Natural killer cell (primary cell): ENCODE results near the gene AXIN1. TPM values are rescaled to one million over a fixed set of nuclear protein-coding genes. Genes with fewer than 3 reads are reported as not detected.
A peak's percentile ranks its signal among the peaks of the same experiment; 100 is the strongest.

ENCODE experiments used
- ATAC-seq, 3 donors: fragments of 150-1000 bp in 2 of 3; fragments of 200-7000 bp in 1 of 3; cut with Tn5 transposase; 1 replicate in 1 of 3; 2 replicates in 2 of 3; pipeline ENCODE4 v1.10.0; 2021; ENCODE audit warnings: mild to moderate bottlenecking in 2 of 3, moderate library complexity in 2 of 3
- DNase-seq, 2 donors: peaks; one replicate each; pipeline versions ENCODE4 v3.0.0 to v3.0.0-alpha.2; 2013 to 2021; ENCODE audit warnings: mixed read lengths in 1 of 2
- H3K27ac ChIP-seq: one replicate; pipeline ENCODE4 v1.5.1; 2013; ENCODE audit warnings: mild to moderate bottlenecking, low read length
- H3K27me3 ChIP-seq: one replicate; pipeline ENCODE4 v1.6.1; 2013; ENCODE audit warnings: low read length; ENCODE audit not compliant: control insufficient read depth, insufficient read depth
- H3K36me3 ChIP-seq: one replicate; pipeline ENCODE4 v1.6.1; 2013; ENCODE audit warnings: low read length; ENCODE audit not compliant: control insufficient read depth, insufficient read depth
- H3K4me1 ChIP-seq: one replicate; pipeline ENCODE4 v1.6.1; 2013; ENCODE audit warnings: low read length; ENCODE audit not compliant: control insufficient read depth, insufficient read depth
- H3K4me3 ChIP-seq: one replicate; pipeline ENCODE4 v1.5.1; 2013; ENCODE audit warnings: low read length
- H3K9me3 ChIP-seq: one replicate; pipeline ENCODE4 v1.6.1; 2013; ENCODE audit warnings: low read length; ENCODE audit not compliant: control insufficient read depth, insufficient read depth
- H3K27ac Mint-ChIP-seq, 2 donors: one replicate each; pipeline ENCODE4 v1.8.0; 2022; ENCODE audit warnings: mild to moderate bottlenecking in 2 of 2, mixed read lengths in 2 of 2, moderate library complexity in 1 of 2
- H3K27me3 Mint-ChIP-seq, 2 donors: one replicate each; pipeline ENCODE4 v1.8.0; 2022; ENCODE audit warnings: low read depth in 2 of 2, mixed read lengths in 2 of 2
- H3K36me3 Mint-ChIP-seq: one replicate; pipeline ENCODE4 v1.8.0; 2022; ENCODE audit warnings: mixed read lengths
- H3K4me1 Mint-ChIP-seq, 2 donors: one replicate each; pipeline ENCODE4 v1.8.0; 2022; ENCODE audit warnings: mixed read lengths in 2 of 2
- H3K4me3 Mint-ChIP-seq: one replicate; pipeline ENCODE4 v1.8.0; 2022; ENCODE audit warnings: mild to moderate bottlenecking, moderate library complexity, mixed read lengths
- H3K9me3 Mint-ChIP-seq, 2 donors: one replicate each; pipeline ENCODE4 v1.8.0; 2022; ENCODE audit warnings: mixed read lengths in 2 of 2
- WGBS: methylation state at CpG from one replicate; pipeline ENCODE4 v1.1.7; 2013; ENCODE audit warnings: missing lambda C conversion rate; ENCODE audit not compliant: insufficient coverage; 5-methylcytosine and 5-hydroxymethylcytosine counted together
- intact Hi-C: fragments of 100-400 bp; cut with micrococcal nuclease; formaldehyde crosslinking; loops from one replicate; pipeline ENCODE4 v1.14.2; 2022
- total RNA-seq, 4 donors: library from RNA; stranded (reverse); fragments of 120-200 nt in 1 of 4; gene quantifications; one replicate each; pipeline versions ENCODE4 v1.2.3 to v1.2.4, GENCODE V29; 2013 to 2022
- TF ChIP-seq, protein P1 (sequence below): fragments of 200-600 bp; IDR thresholded peaks from one replicate; pipeline ENCODE4 v1.8.0; 2022; ENCODE audit warnings: antibody characterized with exemption

AXIN1 gene
- total RNA-seq: 100 to 1,000 TPM; 100 to 122 (median 106) TPM
- 81.5 TPM for total RNA-seq (2013)

DNA sequence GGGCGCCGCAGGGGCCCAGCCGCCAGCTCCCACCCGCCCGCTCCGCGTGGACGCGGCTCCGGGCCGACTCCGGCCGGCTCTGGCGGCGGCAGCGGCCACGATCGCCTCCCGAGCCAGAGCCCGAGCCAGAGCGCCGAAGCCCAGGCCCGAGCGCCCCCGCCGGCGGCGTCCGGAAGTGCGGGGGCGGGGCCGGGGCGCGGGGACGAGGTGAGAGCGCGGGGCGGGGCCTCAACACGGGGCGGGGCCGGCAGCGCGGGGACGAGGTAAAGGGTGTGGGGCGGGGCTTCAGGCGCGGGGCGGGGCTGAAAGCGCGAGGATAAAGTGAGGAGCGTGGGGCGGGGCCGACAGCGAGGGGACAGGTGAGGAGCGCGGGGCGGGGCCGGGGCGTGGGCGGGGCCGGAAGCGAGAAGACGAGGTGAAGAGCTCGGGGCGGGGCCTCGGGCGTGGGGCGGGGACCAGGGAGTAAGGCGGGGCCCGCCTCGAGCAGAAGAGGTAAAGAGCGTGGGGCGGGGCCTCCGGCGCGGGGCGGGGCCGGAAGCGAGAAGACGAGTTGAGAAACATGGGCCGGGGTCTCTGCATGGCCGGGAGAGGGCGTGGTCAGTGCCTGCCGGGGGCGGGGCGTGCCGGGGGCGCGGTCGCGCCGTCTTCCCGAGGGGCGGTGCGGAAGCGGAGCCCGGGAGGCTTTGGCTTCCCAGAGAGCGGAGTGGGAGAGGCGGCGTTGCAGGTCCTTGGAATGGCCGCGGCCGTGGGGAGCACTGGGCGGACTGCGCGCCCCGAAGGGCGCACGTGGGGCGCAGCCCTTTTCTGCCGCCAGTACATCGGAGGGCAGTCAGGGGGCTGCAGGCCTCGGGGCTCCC, at the start of gene AXIN1:
TSS of gene AXIN1 (minus strand) at position 177 of the 857 bp plus-strand sequence. CDS start 5,698 bp downstream, outside the sequence.
- H3K9me3 Mint-ChIP-seq: no peaks in the 10 kb centered on the region
- H3K9me3 ChIP-seq: no peaks in the 10 kb centered on the region
- intact Hi-C loops: loop anchor here (5.0 kb wide), 2 partner anchors 45 to 125 kb away; partner anchors contain the start of gene LUC7L
- H3K27ac ChIP-seq: peak within 1 kb of the TSS; percentile 76
- H3K4me3 ChIP-seq: peak within 1 kb of the TSS; percentile 60
- H3K4me3 Mint-ChIP-seq: peak within 1 kb of the TSS; percentile 94
- WGBS: 3% methylated on average over 113 of the region's 113 CpGs
- DNase-seq (peak; percentile 95 to 97), ATAC-seq (peak; percentile 77 to 90 (median 78))
- peaks cover 6% of the 10 kb centered on the region for H3K36me3 ChIP-seq
- peaks cover 79% of the 10 kb centered on the region for H3K4me1 ChIP-seq
- H3K27ac Mint-ChIP-seq: peak within 1 kb of the TSS; percentile 89 to 97
- no peaks in the 10 kb centered on the region for H3K36me3 Mint-ChIP-seq
- no peaks in the 10 kb centered on the region for H3K27me3 Mint-ChIP-seq
- no peaks in the 10 kb centered on the region for H3K27me3 ChIP-seq
- H3K4me1 Mint-ChIP-seq: peaks cover 56 to 58% of the 10 kb centered on the region in 2 donors
- TF ChIP-seq, protein P1, sequence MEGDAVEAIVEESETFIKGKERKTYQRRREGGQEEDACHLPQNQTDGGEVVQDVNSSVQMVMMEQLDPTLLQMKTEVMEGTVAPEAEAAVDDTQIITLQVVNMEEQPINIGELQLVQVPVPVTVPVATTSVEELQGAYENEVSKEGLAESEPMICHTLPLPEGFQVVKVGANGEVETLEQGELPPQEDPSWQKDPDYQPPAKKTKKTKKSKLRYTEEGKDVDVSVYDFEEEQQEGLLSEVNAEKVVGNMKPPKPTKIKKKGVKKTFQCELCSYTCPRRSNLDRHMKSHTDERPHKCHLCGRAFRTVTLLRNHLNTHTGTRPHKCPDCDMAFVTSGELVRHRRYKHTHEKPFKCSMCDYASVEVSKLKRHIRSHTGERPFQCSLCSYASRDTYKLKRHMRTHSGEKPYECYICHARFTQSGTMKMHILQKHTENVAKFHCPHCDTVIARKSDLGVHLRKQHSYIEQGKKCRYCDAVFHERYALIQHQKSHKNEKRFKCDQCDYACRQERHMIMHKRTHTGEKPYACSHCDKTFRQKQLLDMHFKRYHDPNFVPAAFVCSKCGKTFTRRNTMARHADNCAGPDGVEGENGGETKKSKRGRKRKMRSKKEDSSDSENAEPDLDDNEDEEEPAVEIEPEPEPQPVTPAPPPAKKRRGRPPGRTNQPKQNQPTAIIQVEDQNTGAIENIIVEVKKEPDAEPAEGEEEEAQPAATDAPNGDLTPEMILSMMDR: peak; percentile 34

DNA sequence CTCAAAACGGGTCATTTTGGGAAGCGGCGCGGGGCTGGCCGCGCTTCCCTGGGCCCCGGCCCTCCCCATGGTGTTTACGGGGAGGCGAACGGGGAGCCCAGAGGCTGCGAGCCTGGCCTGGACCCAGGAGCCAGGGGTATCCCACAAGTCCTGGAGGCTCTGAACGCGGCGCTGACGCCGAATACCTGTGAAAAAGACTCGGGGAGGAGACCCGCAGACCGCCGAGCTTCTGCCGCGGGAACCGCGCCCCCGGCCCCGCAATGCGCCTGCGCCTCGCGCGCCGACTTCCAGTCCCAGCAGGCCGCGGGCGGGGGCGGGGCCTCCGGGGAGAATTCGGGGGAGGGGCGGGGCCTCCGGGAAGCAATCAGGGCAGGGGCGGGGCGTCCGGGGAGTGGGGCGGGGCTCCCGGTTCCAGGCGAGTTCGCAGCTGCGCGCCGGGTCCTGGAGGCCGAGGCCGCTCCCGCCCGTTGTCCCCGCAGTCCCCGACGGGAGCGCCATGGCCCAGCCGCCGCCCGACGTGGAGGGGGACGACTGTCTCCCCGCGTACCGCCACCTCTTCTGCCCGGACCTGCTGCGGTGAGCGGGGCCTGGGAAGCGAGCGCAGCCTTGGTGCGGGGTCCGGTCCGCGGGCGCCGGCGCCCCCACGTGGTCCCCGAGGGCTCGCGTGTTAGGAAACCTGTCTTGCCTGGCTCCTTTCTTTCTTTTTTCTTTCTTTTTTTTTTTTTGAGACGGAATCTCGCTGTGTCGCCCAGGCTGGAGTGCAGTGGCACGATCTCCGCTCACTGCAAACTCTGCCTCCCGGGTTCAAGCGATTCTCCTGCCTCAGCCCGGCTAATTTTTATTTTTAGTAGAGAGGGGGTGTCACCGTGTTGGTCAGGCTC, 49.2 kb upstream of the AXIN1 start, which contains the start of gene DECR2:
TSS of gene DECR2 (plus strand) at position 418 of the 881 bp plus-strand sequence. CDS start at position 497, 79 bp downstream.
- Histone ChIP-seq H3K4me3 (peak within 1 kb of the TSS; percentile 87), H3K27me3 (no peaks in the 10 kb centered on the region), H3K9me3 (no peaks in the 10 kb centered on the region), H3K36me3 (no peaks in the 10 kb centered on the region), H3K4me1 (peaks cover 32% of the 10 kb centered on the region), H3K27ac (peak within 1 kb of the TSS; percentile 87)
- peak within 1 kb of the TSS; percentile 88 for H3K4me3 Mint-ChIP-seq
- H3K9me3 Mint-ChIP-seq: no peaks in the 10 kb centered on the region
- TF ChIP-seq, protein P1: peak; percentile 64
- H3K27ac Mint-ChIP-seq: peak within 1 kb of the TSS; percentile 80 to 89
- intact Hi-C loops: loop anchor here (1.0 kb wide), 1 partner anchor 9 kb away; no protein-coding TSS in a partner anchor
- no peaks in the 10 kb centered on the region for H3K36me3 Mint-ChIP-seq
- H3K4me1 Mint-ChIP-seq: peaks cover 10 to 20% of the 10 kb centered on the region in 2 donors
- no peaks in the 10 kb centered on the region for H3K27me3 Mint-ChIP-seq
- under 1% methylated on average over 91 of the region's 91 CpGs for WGBS
- DNase-seq (peak; percentile 95 to 97), ATAC-seq (peak; percentile 89 to 97 (median 91))

- Mint-ChIP-seq H3K27ac (peak overlapping the region; percentile 80 to 89), H3K4me1 (peaks cover 16 to 27% of the 10 kb centered on the region in 2 donors), H3K9me3 (no peaks in the 10 kb centered on the region), H3K4me3 (peak overlapping the region; percentile 88), H3K36me3 (no peaks in the 10 kb centered on the region), H3K27me3 (no peaks in the 10 kb centered on the region)
- intact Hi-C loops: no loop called here
- DNase-seq: no peak
- ATAC-seq: no peak
- Histone ChIP-seq H3K27ac (peak overlapping the region; percentile 87), H3K4me1 (peaks cover 37% of the 10 kb centered on the region), H3K36me3 (no peaks in the 10 kb centered on the region), H3K9me3 (no peaks in the 10 kb centered on the region), H3K27me3 (no peaks in the 10 kb centered on the region), H3K4me3 (no peak overlapping the region)
- TF ChIP-seq, protein P1: no peak
- 69% methylated on average over 9 of the region's 10 CpGs for WGBS
Measured at GRCh38 chr16:400061-400591, 47.6 kb upstream of the AXIN1 start.
